ENCODE data around the gene OSBP2. TPM values are rescaled to one million over a fixed set of nuclear protein-coding genes. Genes with fewer than 3 reads are reported as not detected.

The OSBP2 gene
- total RNA-seq, 1 experiment from 2014 or later = 10.2 TPM

GRCh38 chr22:30838111-30838510 is 143.4 kb downstream of the OSBP2 start:
- ChIA-PET POLR2A (ENCODE audit: unreplicated experiment) (no interaction called here), CTCF (no interaction called here)
- no peaks in the 10 kb centered on the region for H3K27me3 ChIP-seq (ENCODE audit: low read length)
- H3K36me3 ChIP-seq (ENCODE audit: low read depth, low read length) = no peaks in the 10 kb centered on the region
- no peaks in the 10 kb centered on the region for H3K9me3 ChIP-seq (ENCODE audit: low read length)
- H3K9me2 ChIP-seq (replicated peaks; ENCODE audit: low read length) = no peaks in the 10 kb centered on the region
- H3K27ac ChIP-seq (ENCODE audit: low read length) = peak overlapping the region; percentile 36
- H3K9ac ChIP-seq (ENCODE audit: low read length) = no peak overlapping the region
- no peak overlapping the region for H3K4me2 ChIP-seq (ENCODE audit: low read length)
- no TSS peak for BruUV-seq (replicated peaks)
- H3K79me2 ChIP-seq (ENCODE audit: low read length) = no peaks in the 10 kb centered on the region
- H3K4me1 ChIP-seq (ENCODE audit: insufficient read depth, low read length) = peaks cover 7% of the 10 kb centered on the region
- H3K4me3 ChIP-seq (ENCODE audit: low read length) = no peak overlapping the region
- DNase-seq (peak; percentile 8), ATAC-seq (no peak)
- intact Hi-C loops (cut with micrococcal nuclease) = no loop called here
- TF ChIP-seq EZH2phosphoT487 (IDR thresholded peaks at IDR 0.05; ENCODE audit: borderline replicate concordance, low read length) = no peak
- no peak for TF ChIP-seq CTCF (conservative IDR thresholded peaks at IDR 0.05; ENCODE audit: low read depth, low read length)
- TF ChIP-seq EZH2 (IDR thresholded peaks at IDR 0.05; ENCODE audit: low read length, unreplicated experiment) = no peak
- H3F3A ChIP-seq (ENCODE audit: low read length, unreplicated experiment) = no peaks in the 10 kb centered on the region
- H4K20me1 ChIP-seq (ENCODE audit: low read length) = no peaks in the 10 kb centered on the region
- H2AFZ ChIP-seq (ENCODE audit: low read length) = no peak overlapping the region

GRCh38 chr22:30841273-30841672 is 146.6 kb downstream of the OSBP2 start:
- H3K4me1 ChIP-seq (ENCODE audit: insufficient read depth, low read length) = peaks cover 7% of the 10 kb centered on the region
- ChIA-PET POLR2A (ENCODE audit: unreplicated experiment) (interaction anchor here (0.6 kb wide), 1 partner anchor 154 kb away, joined by 4 read pairs; no protein-coding TSS in a partner anchor), CTCF (no interaction called here)
- no peak for TF ChIP-seq EZH2phosphoT487 (IDR thresholded peaks at IDR 0.05; ENCODE audit: borderline replicate concordance, low read length)
- no peak for TF ChIP-seq CTCF (conservative IDR thresholded peaks at IDR 0.05; ENCODE audit: low read depth, low read length)
- no peak for TF ChIP-seq EZH2 (IDR thresholded peaks at IDR 0.05; ENCODE audit: low read length, unreplicated experiment)
- H3K9ac ChIP-seq (ENCODE audit: low read length) = 0 out of 2 replicates have a peak overlapping the region, but pooled peaks have one; percentile 17
- no TSS peak for BruUV-seq (replicated peaks)
- no peaks in the 10 kb centered on the region for H3F3A ChIP-seq (ENCODE audit: low read length, unreplicated experiment)
- H3K36me3 ChIP-seq (ENCODE audit: low read depth, low read length) = no peaks in the 10 kb centered on the region
- no peaks in the 10 kb centered on the region for H3K27me3 ChIP-seq (ENCODE audit: low read length)
- intact Hi-C loops (cut with micrococcal nuclease) = loop anchor here (10.0 kb wide), 1 partner anchor 74 kb away; no protein-coding TSS in a partner anchor
- no peaks in the 10 kb centered on the region for H3K9me2 ChIP-seq (replicated peaks; ENCODE audit: low read length)
- peak overlapping the region; percentile 67 for H3K27ac ChIP-seq (ENCODE audit: low read length)
- no peaks in the 10 kb centered on the region for H4K20me1 ChIP-seq (ENCODE audit: low read length)
- H2AFZ ChIP-seq (ENCODE audit: low read length) = no peak overlapping the region
- no peak overlapping the region for H3K4me3 ChIP-seq (ENCODE audit: low read length)
- ATAC-seq (no peak), DNase-seq (peak; percentile 19)
- H3K79me2 ChIP-seq (ENCODE audit: low read length) = no peaks in the 10 kb centered on the region
- H3K4me2 ChIP-seq (ENCODE audit: low read length) = no peak overlapping the region
- no peaks in the 10 kb centered on the region for H3K9me3 ChIP-seq (ENCODE audit: low read length)

GRCh38 chr22:30843245-30843644 is 148.6 kb downstream of the OSBP2 start:
- H3K9me2 ChIP-seq (replicated peaks; ENCODE audit: low read length) = no peaks in the 10 kb centered on the region
- H3K4me1 ChIP-seq (ENCODE audit: insufficient read depth, low read length) = peaks cover 7% of the 10 kb centered on the region
- H3K27ac ChIP-seq (ENCODE audit: low read length) = peak overlapping the region; percentile 67
- no peak overlapping the region for H2AFZ ChIP-seq (ENCODE audit: low read length)
- POLR2A ChIA-PET (ENCODE audit: unreplicated experiment) = no interaction called here
- no peaks in the 10 kb centered on the region for H3K79me2 ChIP-seq (ENCODE audit: low read length)
- H4K20me1 ChIP-seq (ENCODE audit: low read length) = no peaks in the 10 kb centered on the region
- BruUV-seq (replicated peaks) = no TSS peak
- intact Hi-C loops (cut with micrococcal nuclease) = loop anchor here (10.0 kb wide), 1 partner anchor 72 kb away; no protein-coding TSS in a partner anchor
- peak; percentile 69 for DNase-seq
- no peaks in the 10 kb centered on the region for H3K9me3 ChIP-seq (ENCODE audit: low read length)
- H3K4me3 ChIP-seq (ENCODE audit: low read length) = no peak overlapping the region
- H3K4me2 ChIP-seq (ENCODE audit: low read length) = no peak overlapping the region
- TF ChIP-seq EZH2 (IDR thresholded peaks at IDR 0.05; ENCODE audit: low read length, unreplicated experiment) = no peak
- CTCF ChIA-PET = no interaction called here
- H3K27me3 ChIP-seq (ENCODE audit: low read length) = no peaks in the 10 kb centered on the region
- H3K9ac ChIP-seq (ENCODE audit: low read length) = no peak overlapping the region
- no peaks in the 10 kb centered on the region for H3F3A ChIP-seq (ENCODE audit: low read length, unreplicated experiment)
- no peak for ATAC-seq
- no peaks in the 10 kb centered on the region for H3K36me3 ChIP-seq (ENCODE audit: low read depth, low read length)

Data from PC-3 (cell line).